Testis (tissue), 3 donors: ENCODE results near the gene RPL7L1. TPM values are rescaled to one million over a fixed set of nuclear protein-coding genes. Genes with fewer than 3 reads are reported as not detected.
A peak's percentile ranks its signal among the peaks of the same experiment; 100 is the strongest.
"Not testable (repeated sequence)": the region's sequence is repeated elsewhere in the genome, so short reads cannot be mapped to it uniquely, and the experiment has no call there.

Experiments
- DNase-seq: peaks from one replicate; pipeline ENCODE4 v3.0.0-alpha.2; 2019
- H3K27ac ChIP-seq, 2 donors: fragments of 200-600 bp; sonication (generic); one replicate each; pipeline ENCODE4 v1.5.1; 2019
- H3K27me3 ChIP-seq: fragments of 200-600 bp; sonication (generic); one replicate; pipeline ENCODE4 v1.5.1; 2019
- H3K36me3 ChIP-seq: fragments of 200-600 bp; sonication (generic); one replicate; pipeline ENCODE4 v1.5.1; 2017; ENCODE audit warnings: low read depth; ENCODE audit errors: missing control alignments
- H3K4me1 ChIP-seq: fragments of 200-600 bp; sonication (generic); one replicate; pipeline ENCODE4 v1.5.1; 2019
- H3K4me3 ChIP-seq, 2 donors: fragments of 200-600 bp; sonication (generic); one replicate each; pipeline ENCODE4 v1.5.1; 2017 to 2019
- H3K9me3 ChIP-seq: fragments of 200-600 bp; sonication (generic); one replicate; pipeline ENCODE4 v1.5.1; 2017
- POLR2A ChIP-seq: fragments of 450-650 bp; IDR thresholded peaks from one replicate; pipeline ENCODE4 v1.6.1; 2017; ENCODE audit warnings: antibody characterized with exemption, mild to moderate bottlenecking, moderate library complexity
- WGBS, 2 donors: methylation state at CpG; one replicate each; pipeline ENCODE4 v1.1.5; 2018; 5-methylcytosine and 5-hydroxymethylcytosine counted together
- intact Hi-C: fragments of 100-400 bp; cut with DNase I; formaldehyde crosslinking; loops from one replicate; pipeline ENCODE4 v1.15.1; 2023; ENCODE audit warnings: low total_unique reads
- polyA plus RNA-seq: library from polyadenylated mRNA; stranded (reverse); fragments of 350-450 nt; fragmentation: Illumina TruSeq; extraction: RNeasy Lipid Tissue Mini Kit (QIAGEN cat#74804); gene quantifications from one replicate; pipeline ENCODE4 v1.2.3, GENCODE V29; 2014; ENCODE audit warnings: low read depth, low replicate concordance; ENCODE audit not compliant: insufficient read depth
- total RNA-seq, 2 donors: library from RNA; depleted of rRNA; stranded (reverse); fragments of >200 nt; gene quantifications; one replicate each; pipeline ENCODE4 v1.2.3, GENCODE V29; 2016
- TF ChIP-seq, protein P1 (sequence below), 3 experiments: fragments of 450-650 bp in 2 of 3; fragments of 200-600 bp in 1 of 3; sonication (generic) in 1 of 3; IDR thresholded peaks; one replicate each; pipeline ENCODE4 v1.5.1; 2016 to 2019; ENCODE audit warnings: antibody characterized with exemption in 3 of 3, mild to moderate bottlenecking in 2 of 3, moderate library complexity in 1 of 3

Gene RPL7L1
- total and polyA plus RNA-seq, 3 donors from 2014 or later, result 51.4 to 66.8 (median 62.6) TPM

DNA sequence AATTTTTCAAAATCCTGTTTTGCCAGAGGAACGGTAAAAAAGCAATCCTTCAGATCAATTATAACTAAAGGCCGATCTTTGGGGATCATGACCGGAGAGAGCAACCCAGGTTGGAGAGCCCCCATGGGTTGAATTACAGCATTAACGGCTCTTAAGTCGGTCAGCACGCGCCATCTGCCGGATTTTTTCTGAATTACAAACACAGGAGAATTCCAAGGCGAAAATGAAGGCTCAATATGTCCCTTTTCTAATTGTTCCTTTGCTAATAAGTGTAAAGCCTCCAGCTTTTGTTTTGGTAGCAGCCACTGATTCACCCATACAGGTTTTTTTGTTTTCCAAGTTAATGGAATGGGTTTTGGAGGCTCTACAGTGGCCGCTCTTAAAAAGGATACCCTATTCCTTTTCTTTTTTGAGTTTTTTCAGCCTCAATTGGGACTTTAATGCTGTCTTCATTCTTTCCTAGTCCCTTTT is 19.5 kb downstream of the RPL7L1 start:
- no peaks in the 10 kb centered on the region for H3K9me3 ChIP-seq
- intact Hi-C loops, result no loop called here
- H3K27ac ChIP-seq, result peak overlapping the region in 1 of 2 donors; percentile 75
- no peak overlapping the region for H3K4me3 ChIP-seq
- WGBS, 2 donors, result 19 to 33% methylated on average over 10 of the region's 10 CpGs
- peak; percentile 91 for DNase-seq
- no peaks in the 10 kb centered on the region for H3K27me3 ChIP-seq
- H3K4me1 ChIP-seq, result peaks cover 30% of the 10 kb centered on the region
- TF ChIP-seq, protein P1, sequence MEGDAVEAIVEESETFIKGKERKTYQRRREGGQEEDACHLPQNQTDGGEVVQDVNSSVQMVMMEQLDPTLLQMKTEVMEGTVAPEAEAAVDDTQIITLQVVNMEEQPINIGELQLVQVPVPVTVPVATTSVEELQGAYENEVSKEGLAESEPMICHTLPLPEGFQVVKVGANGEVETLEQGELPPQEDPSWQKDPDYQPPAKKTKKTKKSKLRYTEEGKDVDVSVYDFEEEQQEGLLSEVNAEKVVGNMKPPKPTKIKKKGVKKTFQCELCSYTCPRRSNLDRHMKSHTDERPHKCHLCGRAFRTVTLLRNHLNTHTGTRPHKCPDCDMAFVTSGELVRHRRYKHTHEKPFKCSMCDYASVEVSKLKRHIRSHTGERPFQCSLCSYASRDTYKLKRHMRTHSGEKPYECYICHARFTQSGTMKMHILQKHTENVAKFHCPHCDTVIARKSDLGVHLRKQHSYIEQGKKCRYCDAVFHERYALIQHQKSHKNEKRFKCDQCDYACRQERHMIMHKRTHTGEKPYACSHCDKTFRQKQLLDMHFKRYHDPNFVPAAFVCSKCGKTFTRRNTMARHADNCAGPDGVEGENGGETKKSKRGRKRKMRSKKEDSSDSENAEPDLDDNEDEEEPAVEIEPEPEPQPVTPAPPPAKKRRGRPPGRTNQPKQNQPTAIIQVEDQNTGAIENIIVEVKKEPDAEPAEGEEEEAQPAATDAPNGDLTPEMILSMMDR (IDR thresholded peaks at IDR 0.05), result peak; percentile 67 to 82 (median 73)
- no peak for TF ChIP-seq POLR2A
- H3K36me3 ChIP-seq, result no peaks in the 10 kb centered on the region

DNA sequence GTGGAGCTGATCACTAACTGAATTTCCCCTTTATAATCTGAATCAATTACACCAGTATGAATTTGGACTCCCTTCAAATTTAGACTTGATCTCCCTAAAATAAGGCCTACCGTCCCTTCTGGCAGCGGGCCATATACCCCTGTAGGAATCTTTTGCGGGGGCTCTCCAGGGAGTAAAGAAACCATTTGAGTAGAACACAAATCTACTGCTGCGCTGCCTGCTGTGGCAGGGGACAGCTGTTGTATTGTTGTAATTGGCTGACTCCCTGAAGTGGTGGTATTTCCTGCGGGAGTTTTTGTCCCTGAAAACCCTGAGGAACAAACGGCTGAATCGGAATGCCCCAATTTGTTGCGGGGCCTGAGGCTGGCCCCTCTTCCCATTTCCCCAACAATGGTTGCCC is 20.5 kb downstream of the RPL7L1 start:
- H3K4me3 ChIP-seq, result no peak overlapping the region
- 32 to 58% methylated on average over 8 of the region's 8 CpGs for WGBS, 2 donors
- H3K27me3 ChIP-seq, result no peaks in the 10 kb centered on the region
- H3K36me3 ChIP-seq, result no peaks in the 10 kb centered on the region
- H3K27ac ChIP-seq, result no peak overlapping the region
- DNase-seq, result no peak
- H3K4me1 ChIP-seq, result peaks cover 24% of the 10 kb centered on the region
- H3K9me3 ChIP-seq, result no peaks in the 10 kb centered on the region
- no peak for TF ChIP-seq POLR2A
- TF ChIP-seq, protein P1 (IDR thresholded peaks at IDR 0.05), result no peak
- intact Hi-C loops, result loop anchor here (10.0 kb wide), 1 partner anchor 245 kb away; no protein-coding TSS in a partner anchor

DNA sequence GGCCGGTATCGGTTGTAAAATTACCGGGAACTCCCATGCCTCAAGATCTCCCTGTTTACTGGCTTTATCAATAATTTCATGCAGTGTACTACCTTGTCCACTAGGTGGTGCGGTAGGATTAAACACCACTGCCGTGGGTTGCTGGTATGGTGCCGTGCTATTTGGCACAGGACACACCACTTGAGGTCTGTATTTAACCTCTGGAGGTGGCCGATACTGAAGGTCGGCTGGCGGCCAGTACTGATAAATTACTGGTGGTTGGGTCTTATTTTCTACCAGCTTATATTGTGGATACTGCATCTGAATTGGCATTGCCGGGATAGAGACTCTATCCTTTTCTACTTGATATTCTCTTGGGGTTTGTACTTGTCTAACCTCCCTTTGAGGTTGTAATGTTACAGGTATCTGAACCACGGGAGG is 22.1 kb downstream of the RPL7L1 start:
- Histone ChIP-seq H3K9me3 (no peaks in the 10 kb centered on the region), H3K27me3 (no peaks in the 10 kb centered on the region), H3K27ac (peak overlapping the region in 1 of 2 donors; percentile 87), H3K4me1 (peaks cover 24% of the 10 kb centered on the region), H3K4me3 (no peak overlapping the region), H3K36me3 (no peaks in the 10 kb centered on the region)
- TF ChIP-seq, protein P1 (IDR thresholded peaks at IDR 0.05), result peak; percentile 92 to 97 (median 95)
- TF ChIP-seq POLR2A, result no peak
- intact Hi-C loops, result loop anchor here (10.0 kb wide), 1 partner anchor 243 kb away; no protein-coding TSS in a partner anchor
- WGBS, 2 donors, result 5 to 8% methylated on average over 11 of the region's 11 CpGs
- DNase-seq, result peak; percentile 90

DNA sequence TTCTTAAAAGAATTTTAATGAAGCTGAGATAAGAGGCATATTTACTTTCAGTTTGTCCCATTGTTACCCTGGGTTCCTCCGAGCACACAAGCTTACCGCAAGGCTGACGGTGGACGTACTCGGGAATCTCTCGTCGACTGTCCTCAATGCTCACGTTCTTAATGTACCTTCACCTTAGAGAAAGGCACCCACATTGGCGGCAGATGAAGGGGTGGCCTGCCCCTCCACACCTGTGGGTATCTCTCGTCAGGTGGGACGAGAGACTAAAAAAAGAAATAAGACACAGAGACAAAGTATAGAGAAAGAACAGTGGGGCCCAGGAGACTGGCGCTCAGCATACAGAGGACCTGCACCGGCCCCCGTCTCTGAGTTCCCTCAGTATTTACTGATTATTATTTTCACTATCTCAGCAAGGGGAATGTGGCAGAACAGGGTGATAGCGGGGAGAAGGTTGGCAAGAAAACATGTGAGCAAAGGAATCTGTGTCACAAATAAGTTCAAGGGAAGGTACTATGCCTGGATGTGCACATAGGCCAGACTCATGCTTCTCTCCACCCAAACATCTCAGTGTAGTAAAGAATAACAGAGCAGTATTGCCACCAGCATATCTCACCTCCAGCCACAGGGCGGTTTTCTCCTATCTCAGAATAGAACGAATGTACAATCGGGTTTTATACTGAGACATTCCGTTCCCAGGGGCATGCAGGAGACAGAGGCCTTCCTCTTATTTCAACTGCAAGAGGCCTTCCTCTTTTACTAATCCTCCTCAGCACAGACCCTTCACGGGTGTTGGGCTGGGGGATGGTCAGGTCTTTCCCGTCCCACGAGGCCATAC is 23.2 kb downstream of the RPL7L1 start:
- not testable (repeated sequence) for H3K27me3 ChIP-seq, H3K4me3 ChIP-seq, H3K9me3 ChIP-seq, H3K36me3 ChIP-seq
- H3K4me1 ChIP-seq, result peaks cover 32% of the 10 kb centered on the region
- peak; percentile 40 for DNase-seq
- intact Hi-C loops, result loop anchor here (10.0 kb wide), 1 partner anchor 242 kb away; no protein-coding TSS in a partner anchor
- peak overlapping the region; percentile 76 to 87 for H3K27ac ChIP-seq
- 34 to 45% methylated on average over 19 to 22 of the region's 22 CpGs for WGBS, 2 donors

DNA sequence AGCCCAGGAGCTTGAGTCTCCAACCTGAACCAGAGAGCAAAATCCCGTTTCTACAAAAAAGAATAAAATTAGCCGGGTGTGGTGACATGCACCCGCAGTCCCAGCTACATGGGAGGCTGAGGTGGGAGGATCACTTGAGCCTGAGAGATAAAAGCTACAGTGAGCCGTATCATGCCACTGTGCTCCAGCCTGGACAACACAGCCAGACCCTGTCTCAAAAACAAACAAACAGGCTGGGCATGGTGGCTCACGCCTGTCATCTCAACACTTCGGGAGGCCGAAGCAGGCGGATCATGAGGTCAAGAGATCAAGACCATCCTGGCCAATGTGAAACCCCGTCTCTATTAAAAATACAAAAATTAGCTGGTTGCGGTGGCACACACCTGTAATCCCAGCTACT is 25.1 kb downstream of the RPL7L1 start:
- Histone ChIP-seq H3K36me3 (no peaks in the 10 kb centered on the region), H3K9me3 (no peaks in the 10 kb centered on the region), H3K27me3 (no peaks in the 10 kb centered on the region), H3K4me1 (peaks cover 34% of the 10 kb centered on the region), H3K27ac (no peak overlapping the region), H3K4me3 (no peak overlapping the region)
- WGBS, 2 donors, result 86 to 91% methylated on average over 9 to 10 of the region's 10 CpGs
- no peak for DNase-seq
- intact Hi-C loops, result loop anchor here (10.0 kb wide), 1 partner anchor 240 kb away; no protein-coding TSS in a partner anchor
- TF ChIP-seq, protein P1 (IDR thresholded peaks at IDR 0.05), result no peak
- no peak for TF ChIP-seq POLR2A
